ENCODE results near the gene INA.

The INA gene

DNA sequence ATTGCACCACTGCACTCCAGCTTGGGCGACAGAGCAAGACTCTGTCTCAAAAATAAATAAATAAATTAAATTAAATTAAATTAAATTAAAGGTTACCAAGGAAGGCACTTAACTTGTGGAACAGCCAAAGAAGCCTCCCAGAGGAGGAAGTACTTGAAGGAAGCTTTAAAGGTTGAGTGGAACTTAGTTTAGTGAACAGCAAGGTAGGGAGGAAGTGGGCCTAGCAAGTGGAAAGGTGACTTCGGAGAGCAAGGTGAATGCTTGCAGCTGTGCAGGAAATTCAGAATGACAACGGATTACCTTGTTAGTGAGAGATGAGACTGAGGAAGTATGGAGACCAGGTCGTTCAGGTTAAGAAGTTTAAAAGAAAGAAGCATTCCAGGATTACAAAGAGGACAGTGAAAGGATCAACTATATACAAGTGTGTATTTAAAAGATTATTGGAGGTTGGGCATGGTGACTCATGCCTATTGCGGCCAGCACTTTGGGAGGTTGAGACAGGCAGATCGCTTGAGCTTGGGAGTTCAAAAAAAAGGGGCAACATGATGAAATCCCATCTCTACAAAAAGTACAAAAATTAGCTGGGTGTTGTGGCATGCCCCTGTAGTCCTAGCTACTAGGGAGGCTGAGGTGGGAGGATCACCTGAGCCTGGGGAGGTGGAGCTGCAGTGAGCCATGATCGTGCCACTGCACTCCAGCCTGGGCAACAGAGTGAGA is 44.0 kb upstream of the INA start:
- no peaks in the 10 kb centered on the region for H3K27me3 ChIP-seq (ENCODE audit: control insufficient read depth in 1 of 2, insufficient read depth in 1 of 2, low read length in 2 of 2)
- peaks cover 9% of the 10 kb centered on the region for H3K4me1 ChIP-seq (ENCODE audit: control insufficient read depth, insufficient read depth, low read depth, low read length)
- peak overlapping the region in 1 of 2 experiments; percentile 47 for H3K4ac ChIP-seq (ENCODE audit: low read depth in 1 of 2, low read length in 2 of 2)
- H4K91ac ChIP-seq (ENCODE audit: low read length) = peak overlapping the region; percentile 15
- H3K18ac ChIP-seq (ENCODE audit: low read depth in 1 of 2, low read length in 2 of 2) = peak overlapping the region; percentile 74 to 86
- H2BK15ac ChIP-seq (ENCODE audit: low read depth, poor library complexity, severe bottlenecking) = peak overlapping the region; percentile 80
- H3K79me1 ChIP-seq (replicated peaks; ENCODE audit: low read length, poor library complexity, severe bottlenecking) = no peaks in the 10 kb centered on the region
- peak overlapping the region; percentile 34 for H2BK120ac ChIP-seq (ENCODE audit: low read depth, low read length)
- H3K27ac ChIP-seq (ENCODE audit: low read length, poor library complexity, severe bottlenecking) = peak overlapping the region; percentile 94
- peak overlapping the region; percentile 51 for H2BK5ac ChIP-seq (ENCODE audit: low read depth, low read length, poor library complexity, severe bottlenecking)
- peak overlapping the region; percentile 75 for H4K8ac ChIP-seq (ENCODE audit: low read length)
- H3K36me3 ChIP-seq (ENCODE audit: control insufficient read depth in 1 of 2, insufficient read depth in 2 of 2, low read depth in 1 of 2, low read length in 2 of 2) = no peaks in the 10 kb centered on the region
- H3K14ac ChIP-seq (ENCODE audit: low read length in 2 of 2) = no peak overlapping the region
- no peak overlapping the region for H3K4me3 ChIP-seq (ENCODE audit: insufficient read depth in 1 of 2, low read depth in 1 of 2, low read length in 2 of 2)
- H2AFZ ChIP-seq (ENCODE audit: low read depth, low read length) = no peak overlapping the region
- DNase-seq = peak; percentile 78
- 27% methylated on average over 5 of the region's 7 CpGs for WGBS
- H3K9ac ChIP-seq (ENCODE audit: low read length) = no peak overlapping the region
- H2AK5ac ChIP-seq (ENCODE audit: low read length, severe bottlenecking) = peak overlapping the region; percentile 92
- no peak overlapping the region for H3K23ac ChIP-seq (ENCODE audit: low read length in 2 of 2)
- H2BK12ac ChIP-seq (ENCODE audit: low read length in 2 of 2) = peak overlapping the region; percentile 25 to 97
- H3K9me3 ChIP-seq (ENCODE audit: control insufficient read depth, low read length) = no peaks in the 10 kb centered on the region
- no peak overlapping the region for H3K4me2 ChIP-seq (ENCODE audit: low read length, poor library complexity, severe bottlenecking)

DNA sequence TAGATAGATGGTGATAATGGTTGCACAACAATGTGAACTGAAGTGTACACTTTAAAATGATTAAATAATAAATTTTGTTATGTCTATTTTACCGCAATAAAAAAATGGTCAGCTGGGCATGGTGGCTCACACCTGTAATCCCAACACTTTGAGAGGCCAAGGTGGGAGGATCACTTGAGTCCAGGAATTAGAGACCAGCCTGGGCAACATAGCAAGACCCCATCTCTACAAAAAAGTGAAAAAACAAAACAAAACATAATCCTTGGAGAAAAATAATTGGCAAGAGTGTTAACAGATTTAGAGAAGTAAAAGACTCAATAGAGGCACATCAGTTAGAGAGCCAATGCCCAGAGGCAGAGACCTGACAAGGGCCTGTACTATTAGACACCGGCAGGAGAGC is 41.2 kb upstream of the INA start:
- no peak overlapping the region for H3K4me3 ChIP-seq (ENCODE audit: insufficient read depth in 1 of 2, low read depth in 1 of 2, low read length in 2 of 2)
- H3K4me2 ChIP-seq (ENCODE audit: low read length, poor library complexity, severe bottlenecking) = no peak overlapping the region
- H3K27me3 ChIP-seq (ENCODE audit: control insufficient read depth in 1 of 2, insufficient read depth in 1 of 2, low read length in 2 of 2) = no peaks in the 10 kb centered on the region
- H3K79me1 ChIP-seq (replicated peaks; ENCODE audit: low read length, poor library complexity, severe bottlenecking) = no peaks in the 10 kb centered on the region
- H2BK15ac ChIP-seq (ENCODE audit: low read depth, poor library complexity, severe bottlenecking) = peak overlapping the region; percentile 69
- H3K4me1 ChIP-seq (ENCODE audit: control insufficient read depth, insufficient read depth, low read depth, low read length) = peaks cover 4% of the 10 kb centered on the region
- no peak overlapping the region for H3K4ac ChIP-seq (ENCODE audit: low read depth in 1 of 2, low read length in 2 of 2)
- no peak overlapping the region for H3K14ac ChIP-seq (ENCODE audit: low read length in 2 of 2)
- H3K18ac ChIP-seq (ENCODE audit: low read depth in 1 of 2, low read length in 2 of 2) = no peak overlapping the region
- DNase-seq = no peak
- H3K9ac ChIP-seq (ENCODE audit: low read length) = no peak overlapping the region
- no peaks in the 10 kb centered on the region for H3K36me3 ChIP-seq (ENCODE audit: control insufficient read depth in 1 of 2, insufficient read depth in 2 of 2, low read depth in 1 of 2, low read length in 2 of 2)
- H2AFZ ChIP-seq (ENCODE audit: low read depth, low read length) = no peak overlapping the region
- no peak overlapping the region for H4K91ac ChIP-seq (ENCODE audit: low read length)
- no peak overlapping the region for H2AK5ac ChIP-seq (ENCODE audit: low read length, severe bottlenecking)
- H3K27ac ChIP-seq (ENCODE audit: low read length, poor library complexity, severe bottlenecking) = no peak overlapping the region
- H2BK5ac ChIP-seq (ENCODE audit: low read depth, low read length, poor library complexity, severe bottlenecking) = no peak overlapping the region
- 92% methylated on average over 1 of the region's 2 CpGs for WGBS
- no peak overlapping the region for H2BK120ac ChIP-seq (ENCODE audit: low read depth, low read length)
- no peak overlapping the region for H4K8ac ChIP-seq (ENCODE audit: low read length)
- H3K23ac ChIP-seq (ENCODE audit: low read length in 2 of 2) = no peak overlapping the region
- no peaks in the 10 kb centered on the region for H3K9me3 ChIP-seq (ENCODE audit: control insufficient read depth, low read length)
- no peak overlapping the region for H2BK12ac ChIP-seq (ENCODE audit: low read length in 2 of 2)

DNA sequence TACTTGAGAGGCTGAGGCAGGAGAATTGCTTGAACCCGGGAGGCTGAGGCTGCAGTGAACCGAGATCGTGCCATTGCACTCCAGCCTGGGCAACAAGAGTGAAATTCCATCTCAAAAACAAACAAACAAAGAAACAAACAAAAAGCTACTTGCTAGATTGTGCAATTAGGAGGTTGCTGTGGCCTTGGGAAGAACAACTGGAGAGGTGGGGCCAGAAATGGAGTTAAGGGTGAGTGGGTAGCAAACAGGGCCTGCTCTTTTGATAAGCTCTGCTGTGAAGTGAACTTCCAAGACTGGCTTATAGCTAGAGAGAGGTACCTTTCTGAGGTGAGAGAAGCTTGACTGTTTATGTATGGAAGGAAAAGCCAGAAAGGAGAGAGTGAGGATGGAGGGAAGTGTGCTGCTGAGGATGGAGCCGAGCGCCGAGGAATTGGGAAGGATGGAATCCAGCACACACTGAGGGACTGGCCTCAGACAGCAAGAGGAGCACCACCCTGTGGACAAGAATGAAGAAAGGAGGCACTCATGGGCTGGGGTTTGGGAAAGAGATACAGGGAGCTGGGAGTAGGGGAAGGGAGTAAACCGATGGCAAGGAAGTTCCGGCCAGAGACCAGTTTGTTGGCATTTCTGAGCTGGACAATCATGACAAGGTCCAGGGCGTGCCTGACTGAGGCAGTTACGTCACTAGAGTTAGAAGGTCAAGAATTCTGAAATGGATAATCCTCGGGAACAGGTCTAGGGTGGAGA is 38.3 kb upstream of the INA start:
- H4K91ac ChIP-seq (ENCODE audit: low read length) = no peak overlapping the region
- no peak overlapping the region for H4K8ac ChIP-seq (ENCODE audit: low read length)
- H2BK5ac ChIP-seq (ENCODE audit: low read depth, low read length, poor library complexity, severe bottlenecking) = no peak overlapping the region
- H3K9ac ChIP-seq (ENCODE audit: low read length) = peak overlapping the region; percentile 60
- H3K9me3 ChIP-seq (ENCODE audit: control insufficient read depth, low read length) = no peaks in the 10 kb centered on the region
- DNase-seq = peak; percentile 49
- no peaks in the 10 kb centered on the region for H3K27me3 ChIP-seq (ENCODE audit: control insufficient read depth in 1 of 2, insufficient read depth in 1 of 2, low read length in 2 of 2)
- H3K4me2 ChIP-seq (ENCODE audit: low read length, poor library complexity, severe bottlenecking) = no peak overlapping the region
- H2AFZ ChIP-seq (ENCODE audit: low read depth, low read length) = no peak overlapping the region
- H3K79me1 ChIP-seq (replicated peaks; ENCODE audit: low read length, poor library complexity, severe bottlenecking) = no peaks in the 10 kb centered on the region
- H3K23ac ChIP-seq (ENCODE audit: low read length in 2 of 2) = no peak overlapping the region
- no peak overlapping the region for H3K18ac ChIP-seq (ENCODE audit: low read depth in 1 of 2, low read length in 2 of 2)
- no peak overlapping the region for H3K4me3 ChIP-seq (ENCODE audit: insufficient read depth in 1 of 2, low read depth in 1 of 2, low read length in 2 of 2)
- peaks cover 8% of the 10 kb centered on the region for H3K4me1 ChIP-seq (ENCODE audit: control insufficient read depth, insufficient read depth, low read depth, low read length)
- 61% methylated on average over 8 of the region's 11 CpGs for WGBS
- no peak overlapping the region for H3K4ac ChIP-seq (ENCODE audit: low read depth in 1 of 2, low read length in 2 of 2)
- H3K14ac ChIP-seq (ENCODE audit: low read length in 2 of 2) = no peak overlapping the region
- peak overlapping the region; percentile 76 for H2AK5ac ChIP-seq (ENCODE audit: low read length, severe bottlenecking)
- no peak overlapping the region for H2BK120ac ChIP-seq (ENCODE audit: low read depth, low read length)
- no peak overlapping the region for H2BK15ac ChIP-seq (ENCODE audit: low read depth, poor library complexity, severe bottlenecking)
- H2BK12ac ChIP-seq (ENCODE audit: low read length in 2 of 2) = peak overlapping the region in 1 of 2 experiments; percentile 70
- no peak overlapping the region for H3K27ac ChIP-seq (ENCODE audit: low read length, poor library complexity, severe bottlenecking)
- no peaks in the 10 kb centered on the region for H3K36me3 ChIP-seq (ENCODE audit: control insufficient read depth in 1 of 2, insufficient read depth in 2 of 2, low read depth in 1 of 2, low read length in 2 of 2)

DNA sequence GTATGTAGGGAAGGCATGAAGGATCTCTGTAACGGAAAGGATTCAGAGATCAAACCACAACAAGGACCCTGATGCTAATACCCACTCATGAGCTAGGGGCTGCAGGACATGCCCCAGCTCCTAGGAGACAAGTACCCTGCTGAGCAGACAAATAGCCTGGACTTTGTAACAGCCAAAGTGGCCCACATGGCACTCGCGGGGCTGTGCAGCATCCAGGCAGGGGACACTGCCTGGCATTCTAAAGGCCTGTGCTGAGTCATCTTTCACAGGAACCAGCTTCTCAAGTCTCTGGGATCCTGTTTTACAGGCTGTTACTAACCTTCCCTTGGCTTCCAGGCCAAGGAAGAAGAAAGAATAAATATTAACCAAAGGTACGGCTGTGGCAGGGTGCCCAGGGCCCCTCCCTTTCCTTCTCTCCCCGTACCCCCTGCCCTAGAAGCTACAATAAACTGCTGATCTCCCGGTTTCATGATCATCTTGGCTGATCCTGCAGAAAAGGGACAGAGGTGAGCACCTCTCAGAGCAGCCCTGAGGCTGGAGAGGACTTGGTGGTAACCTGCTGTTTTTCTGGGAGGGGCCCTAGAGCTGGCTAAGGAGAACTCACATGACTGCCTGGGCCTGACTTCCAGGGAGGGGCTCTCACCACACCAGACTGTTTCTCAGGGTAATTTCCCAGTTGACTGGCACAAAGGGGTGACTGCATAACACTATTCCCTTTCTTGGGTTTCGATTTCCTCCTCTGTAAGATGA is 35.5 kb upstream of the INA start:
- peak overlapping the region; percentile 56 for H4K91ac ChIP-seq (ENCODE audit: low read length)
- peak overlapping the region; percentile 31 for H2BK5ac ChIP-seq (ENCODE audit: low read depth, low read length, poor library complexity, severe bottlenecking)
- no peaks in the 10 kb centered on the region for H3K36me3 ChIP-seq (ENCODE audit: control insufficient read depth in 1 of 2, insufficient read depth in 2 of 2, low read depth in 1 of 2, low read length in 2 of 2)
- H3K9me3 ChIP-seq (ENCODE audit: control insufficient read depth, low read length) = no peaks in the 10 kb centered on the region
- no peak overlapping the region for H3K14ac ChIP-seq (ENCODE audit: low read length in 2 of 2)
- no peak overlapping the region for H3K4me2 ChIP-seq (ENCODE audit: low read length, poor library complexity, severe bottlenecking)
- no peak overlapping the region for H3K23ac ChIP-seq (ENCODE audit: low read length in 2 of 2)
- peak overlapping the region; percentile 30 for H2AFZ ChIP-seq (ENCODE audit: low read depth, low read length)
- peak overlapping the region; percentile 92 for H4K8ac ChIP-seq (ENCODE audit: low read length)
- H3K4me1 ChIP-seq (ENCODE audit: control insufficient read depth, insufficient read depth, low read depth, low read length) = peaks cover 8% of the 10 kb centered on the region
- no peak overlapping the region for H2AK5ac ChIP-seq (ENCODE audit: low read length, severe bottlenecking)
- H2BK120ac ChIP-seq (ENCODE audit: low read depth, low read length) = peak overlapping the region; percentile 37
- H3K4ac ChIP-seq (ENCODE audit: low read depth in 1 of 2, low read length in 2 of 2) = peak overlapping the region; percentile 6 to 57
- no peaks in the 10 kb centered on the region for H3K27me3 ChIP-seq (ENCODE audit: control insufficient read depth in 1 of 2, insufficient read depth in 1 of 2, low read length in 2 of 2)
- H3K79me1 ChIP-seq (replicated peaks; ENCODE audit: low read length, poor library complexity, severe bottlenecking) = no peaks in the 10 kb centered on the region
- peak overlapping the region; percentile 34 for H3K9ac ChIP-seq (ENCODE audit: low read length)
- 64% methylated on average over 6 of the region's 7 CpGs for WGBS
- H2BK12ac ChIP-seq (ENCODE audit: low read length in 2 of 2) = peak overlapping the region; percentile 15 to 66
- H3K27ac ChIP-seq (ENCODE audit: low read length, poor library complexity, severe bottlenecking) = peak overlapping the region; percentile 55
- peak overlapping the region; percentile 29 for H2BK15ac ChIP-seq (ENCODE audit: low read depth, poor library complexity, severe bottlenecking)
- peak overlapping the region; percentile 11 to 41 for H3K18ac ChIP-seq (ENCODE audit: low read depth in 1 of 2, low read length in 2 of 2)
- H3K4me3 ChIP-seq (ENCODE audit: insufficient read depth in 1 of 2, low read depth in 1 of 2, low read length in 2 of 2) = no peak overlapping the region
- DNase-seq = peak; percentile 64
